NCI-H2196 treated with DMSO at 0.1 percent for 48 hours (cell line): ENCODE measurements around the gene RNASE2.
"Not testable (repeated sequence)": the region's sequence is repeated elsewhere in the genome, so short reads cannot be mapped to it uniquely, and the experiment has no call there.

Source experiments
- DNase-seq: peaks from one replicate; lab custom pipeline; 2025; ENCODE audit not compliant: unreplicated experiment; lab: John Stamatoyannopoulos, UW

The RNASE2 gene

GRCh38 chr14:20954736-20955537 lies at the start of gene RNASE2:
Gene RNASE2 (plus strand): TSS chr14:20955487. CDS start chr14:20955772, 285 bp downstream.
- DNase-seq = not testable (repeated sequence)

- no peak for DNase-seq
Observed at GRCh38 chr14:20905676-20906075, 49.6 kb upstream of the RNASE2 start.

- no peak for DNase-seq
Observed at GRCh38 chr14:20907214-20907613, 48.1 kb upstream of the RNASE2 start.

- not testable (repeated sequence) for DNase-seq
Observed at GRCh38 chr14:20910822-20911221, 44.5 kb upstream of the RNASE2 start.

- not testable (repeated sequence) for DNase-seq
Observed at GRCh38 chr14:20919038-20919756, 36.1 kb upstream of the RNASE2 start.

GRCh38 chr14:20923766-20924297 lies 31.5 kb upstream of the RNASE2 start:
- DNase-seq = not testable (repeated sequence)

- no peak for DNase-seq
Observed at GRCh38 chr14:20934148-20934762, 21.0 kb upstream of the RNASE2 start.

- DNase-seq = no peak
Observed at GRCh38 chr14:20935303-20935984, 19.8 kb upstream of the RNASE2 start.

GRCh38 chr14:20945146-20945545 lies 10.1 kb upstream of the RNASE2 start:
- not testable (repeated sequence) for DNase-seq

GRCh38 chr14:20946707-20947106 lies 8.6 kb upstream of the RNASE2 start:
- not testable (repeated sequence) for DNase-seq

- not testable (repeated sequence) for DNase-seq
Observed at GRCh38 chr14:20955538-20955873, 219 bp downstream of the RNASE2 start.

GRCh38 chr14:20956376-20956976 lies 1.2 kb downstream of the RNASE2 start:
- no peak for DNase-seq

GRCh38 chr14:20958946-20959345 lies 3.7 kb downstream of the RNASE2 start:
- DNase-seq = not testable (repeated sequence)

- no peak for DNase-seq
Observed at GRCh38 chr14:20969336-20969735, 14.0 kb downstream of the RNASE2 start.

GRCh38 chr14:20970647-20970982 lies 15.3 kb downstream of the RNASE2 start:
- no peak for DNase-seq

- DNase-seq = peak; percentile 80
Observed at GRCh38 chr14:20970983-20971704, 15.9 kb downstream of the RNASE2 start.

- DNase-seq = no peak
Observed at GRCh38 chr14:20971705-20972021, 16.4 kb downstream of the RNASE2 start.

- DNase-seq = no peak
Observed at GRCh38 chr14:20973501-20973900, 18.2 kb downstream of the RNASE2 start.

- DNase-seq = no peak
Observed at GRCh38 chr14:20976291-20976690, 21.0 kb downstream of the RNASE2 start.

- DNase-seq = no peak
Observed at GRCh38 chr14:20978687-20979086, 23.4 kb downstream of the RNASE2 start.
